ENCODE data around the gene MYBPC3.

MYBPC3 gene

GRCh38 chr11:47352556-47352955 lies at the start of gene MYBPC3:
Gene MYBPC3, minus strand, starts transcription at chr11:47352702. Its CDS starts 55 bp downstream, at chr11:47352647.
- Histone ChIP-seq H3K36me3 (ENCODE audit: control insufficient read depth, insufficient read depth, low read length) (peaks cover 2% of the 10 kb centered on the region), H3K27me3 (replicated peaks; ENCODE audit: control insufficient read depth, insufficient read depth, low read length) (no peaks in the 10 kb centered on the region), H3K4me3 (replicated peaks; ENCODE audit: low read depth, low read length) (no peak within 1 kb of the TSS)
- no peak for DNase-seq (ENCODE audit: extremely low read depth, insufficient read length)
- TF ChIP-seq CTCF (IDR thresholded peaks at IDR 0.05; ENCODE audit: insufficient read depth, low read length, poor library complexity, severe bottlenecking) = no peak

- H3K27me3 ChIP-seq (replicated peaks; ENCODE audit: control insufficient read depth, insufficient read depth, low read length) = no peaks in the 10 kb centered on the region
- peak overlapping the region; percentile 74 for H3K4me3 ChIP-seq (replicated peaks; ENCODE audit: low read depth, low read length)
- DNase-seq (ENCODE audit: extremely low read depth, insufficient read length) = no peak
- TF ChIP-seq CTCF (IDR thresholded peaks at IDR 0.05; ENCODE audit: insufficient read depth, low read length, poor library complexity, severe bottlenecking) = no peak
- H3K36me3 ChIP-seq (ENCODE audit: control insufficient read depth, insufficient read depth, low read length) = no peaks in the 10 kb centered on the region
These were observed 48.3 kb upstream of the MYBPC3 start for GRCh38 chr11:47400768-47401279.

GRCh38 chr11:47399860-47400767 lies 47.6 kb upstream of the MYBPC3 start:
- DNase-seq (ENCODE audit: extremely low read depth, insufficient read length) = peak; percentile 73
- Histone ChIP-seq H3K4me3 (replicated peaks; ENCODE audit: low read depth, low read length) (peak overlapping the region; percentile 74), H3K36me3 (ENCODE audit: control insufficient read depth, insufficient read depth, low read length) (no peaks in the 10 kb centered on the region), H3K27me3 (replicated peaks; ENCODE audit: control insufficient read depth, insufficient read depth, low read length) (no peaks in the 10 kb centered on the region)
- TF ChIP-seq CTCF (IDR thresholded peaks at IDR 0.05; ENCODE audit: insufficient read depth, low read length, poor library complexity, severe bottlenecking) = no peak

GRCh38 chr11:47398551-47398950 lies 46.0 kb upstream of the MYBPC3 start:
- DNase-seq (ENCODE audit: extremely low read depth, insufficient read length) = no peak
- TF ChIP-seq CTCF (IDR thresholded peaks at IDR 0.05; ENCODE audit: insufficient read depth, low read length, poor library complexity, severe bottlenecking) = no peak
- no peaks in the 10 kb centered on the region for H3K36me3 ChIP-seq (ENCODE audit: control insufficient read depth, insufficient read depth, low read length)
- H3K4me3 ChIP-seq (replicated peaks; ENCODE audit: low read depth, low read length) = no peak overlapping the region
- no peaks in the 10 kb centered on the region for H3K27me3 ChIP-seq (replicated peaks; ENCODE audit: control insufficient read depth, insufficient read depth, low read length)

GRCh38 chr11:47398011-47398410 lies 45.5 kb upstream of the MYBPC3 start:
- H3K4me3 ChIP-seq (replicated peaks; ENCODE audit: low read depth, low read length) = no peak overlapping the region
- no peaks in the 10 kb centered on the region for H3K36me3 ChIP-seq (ENCODE audit: control insufficient read depth, insufficient read depth, low read length)
- no peak for TF ChIP-seq CTCF (IDR thresholded peaks at IDR 0.05; ENCODE audit: insufficient read depth, low read length, poor library complexity, severe bottlenecking)
- H3K27me3 ChIP-seq (replicated peaks; ENCODE audit: control insufficient read depth, insufficient read depth, low read length) = no peaks in the 10 kb centered on the region
- DNase-seq (ENCODE audit: extremely low read depth, insufficient read length) = no peak
